GM19025 (cell line): ENCODE measurements around the gene ACKR3.

ENCODE experiments used
- ATAC-seq: cut with Tn5 transposase; IDR thresholded peaks from one replicate; pipeline ENCODE4 v1.9.1; 2021; ENCODE audit warnings: mild to moderate bottlenecking, low read depth, moderate library complexity; ENCODE audit not compliant: unreplicated experiment

ACKR3 gene

DNA sequence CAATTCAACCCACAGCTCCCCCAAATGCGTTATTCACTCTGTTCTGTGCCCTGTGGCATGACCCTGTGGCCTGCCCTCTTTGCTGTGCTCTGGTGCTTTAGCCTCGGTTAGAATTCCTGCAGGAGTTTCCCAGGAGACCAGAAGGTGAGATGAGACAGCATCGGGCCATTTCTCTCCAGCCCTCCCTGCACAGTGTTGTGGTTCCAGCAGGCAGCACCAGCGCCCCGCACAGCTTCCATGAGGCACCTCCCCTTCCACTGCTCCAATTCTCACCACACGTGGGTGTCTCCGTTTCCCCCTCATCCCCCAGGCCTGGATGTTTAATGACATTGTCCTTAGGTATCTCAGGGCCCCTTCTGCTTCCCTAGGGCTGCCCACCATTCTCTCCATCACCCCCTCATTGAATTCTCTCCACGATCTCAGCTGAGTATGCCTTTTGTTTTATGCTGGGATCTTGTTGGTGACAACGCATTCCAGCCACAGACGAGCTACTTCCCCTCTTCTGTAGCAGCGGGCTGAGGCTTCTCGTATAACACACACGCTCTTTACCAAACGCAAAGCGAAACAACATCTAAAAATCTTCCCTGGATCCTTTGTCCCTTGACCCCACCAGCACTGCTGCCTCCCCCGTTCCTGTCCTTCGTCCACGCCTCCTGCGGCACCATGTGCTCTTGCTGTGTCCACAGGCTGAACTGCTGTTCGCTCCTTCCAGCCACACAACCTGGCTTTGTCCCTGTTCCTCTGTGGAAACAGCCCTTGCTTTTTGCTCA is 35.1 kb downstream of the ACKR3 start:
- no peak for ATAC-seq

DNA sequence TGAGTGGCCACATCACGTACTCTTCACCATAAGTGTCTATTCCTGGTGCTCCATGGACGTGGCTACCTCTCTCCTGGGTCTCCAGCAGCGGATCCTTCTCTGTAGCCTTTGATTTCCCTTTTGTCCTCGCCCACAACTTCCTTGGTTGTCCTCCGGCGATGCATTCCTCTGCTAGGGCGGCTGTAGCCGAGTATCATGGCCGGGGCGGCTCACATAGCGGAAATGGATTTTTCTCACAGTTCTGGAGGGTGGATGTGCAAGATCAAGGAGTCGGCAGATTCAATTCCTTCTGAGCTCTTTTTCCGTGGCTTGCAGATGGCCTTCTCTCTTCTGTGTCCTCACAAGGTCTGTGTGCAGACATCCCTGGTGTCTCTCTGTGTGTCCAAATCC is 35.7 kb downstream of the ACKR3 start:
- ATAC-seq, result no peak

DNA sequence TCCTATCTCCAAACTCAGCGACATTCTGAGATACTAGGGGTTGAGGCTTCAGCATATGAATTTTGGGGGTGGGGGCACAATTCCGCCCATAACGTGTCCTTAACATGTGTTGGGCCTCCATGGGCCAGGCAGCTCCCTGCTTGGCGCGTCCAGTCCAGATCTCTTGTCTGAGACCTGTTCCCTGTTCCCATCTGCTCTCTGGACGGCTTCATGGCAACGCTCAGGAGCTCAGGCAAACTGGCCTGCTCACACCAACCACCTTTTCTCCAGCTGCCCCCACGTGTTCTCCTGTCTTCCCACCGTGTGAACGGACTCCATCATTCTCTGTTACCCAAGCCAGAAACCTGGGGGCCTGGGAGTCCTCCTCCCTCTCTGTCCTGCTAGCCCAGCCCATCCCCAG is 36.4 kb downstream of the ACKR3 start:
- no peak for ATAC-seq

GRCh38 chr2:236607471-236608187 is 38.0 kb downstream of the ACKR3 start:
- ATAC-seq, result no peak

- no peak for ATAC-seq
These were observed 38.5 kb downstream of the ACKR3 start for GRCh38 chr2:236608188-236608525.

GRCh38 chr2:236608710-236609109 is 39.1 kb downstream of the ACKR3 start:
- ATAC-seq, result no peak

- ATAC-seq, result no peak
These were observed 41.6 kb downstream of the ACKR3 start for GRCh38 chr2:236610991-236611821.

DNA sequence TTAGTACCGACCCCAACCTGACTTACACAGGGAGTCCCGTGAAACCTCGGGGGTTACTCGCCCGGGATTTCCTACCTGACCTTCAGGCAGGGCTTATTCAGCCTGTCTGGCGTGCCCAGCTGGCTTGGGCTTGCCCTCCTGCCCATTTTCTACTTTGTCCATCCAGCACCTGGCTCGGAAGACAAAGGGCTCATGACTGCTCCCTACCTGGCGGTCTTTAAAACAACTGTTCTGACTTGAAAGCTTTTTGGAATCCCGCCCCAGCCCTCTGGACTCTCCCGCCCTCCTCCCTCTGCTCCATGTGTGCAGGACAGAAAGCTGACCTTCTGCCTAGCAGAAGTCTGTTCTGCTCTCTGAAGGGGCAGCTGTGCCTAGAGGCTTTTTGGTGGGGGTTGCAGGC is 43.1 kb downstream of the ACKR3 start:
- no peak for ATAC-seq

- ATAC-seq, result no peak
These were observed 44.0 kb downstream of the ACKR3 start for GRCh38 chr2:236613612-236614011.

- ATAC-seq, result no peak
These were observed 44.9 kb downstream of the ACKR3 start for GRCh38 chr2:236614551-236614950.

GRCh38 chr2:236616031-236616430 is 46.4 kb downstream of the ACKR3 start:
- no peak for ATAC-seq

DNA sequence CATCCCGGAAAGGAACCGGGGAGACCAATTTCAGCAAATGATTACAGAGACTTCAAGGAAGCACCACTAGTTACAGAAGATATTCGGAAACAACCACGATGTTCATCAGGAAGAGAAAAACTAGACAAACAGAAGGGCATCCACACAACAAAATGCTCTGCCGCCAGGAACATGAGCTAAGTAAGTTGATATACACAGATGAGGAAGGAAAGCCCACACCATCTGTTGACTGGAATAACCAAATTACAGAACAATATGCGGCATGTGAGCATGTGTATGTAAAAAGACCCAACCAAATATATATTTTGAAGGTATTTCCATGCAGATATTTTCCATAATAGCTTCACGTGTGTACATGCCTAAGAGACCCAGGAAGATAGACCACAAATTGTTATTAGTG is 47.0 kb downstream of the ACKR3 start:
- no peak for ATAC-seq

DNA sequence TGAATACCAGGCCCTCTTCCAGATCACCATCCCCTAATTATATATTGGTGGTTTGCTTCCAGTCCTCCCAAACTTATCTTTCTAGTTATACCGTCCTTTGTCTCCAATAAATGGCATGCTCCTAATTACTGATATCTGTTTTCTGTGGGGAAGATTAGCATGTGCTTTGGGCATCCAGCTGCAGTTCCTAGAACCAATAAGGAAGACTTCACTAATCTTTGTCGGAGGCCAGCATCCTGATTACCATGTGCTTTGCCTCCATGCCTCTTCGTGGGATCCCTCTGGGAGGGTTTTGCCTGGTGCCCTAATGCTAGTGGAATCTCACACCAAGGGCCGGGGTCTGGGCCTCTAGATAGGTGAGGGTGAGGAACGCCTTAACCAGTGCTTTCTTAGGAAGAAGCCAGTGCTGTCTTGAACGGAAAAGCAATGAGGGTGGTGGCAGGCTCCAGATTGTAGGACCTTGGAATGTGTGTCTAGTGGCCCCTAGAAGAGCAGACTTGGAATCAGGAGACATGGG is 47.7 kb downstream of the ACKR3 start:
- no peak for ATAC-seq

DNA sequence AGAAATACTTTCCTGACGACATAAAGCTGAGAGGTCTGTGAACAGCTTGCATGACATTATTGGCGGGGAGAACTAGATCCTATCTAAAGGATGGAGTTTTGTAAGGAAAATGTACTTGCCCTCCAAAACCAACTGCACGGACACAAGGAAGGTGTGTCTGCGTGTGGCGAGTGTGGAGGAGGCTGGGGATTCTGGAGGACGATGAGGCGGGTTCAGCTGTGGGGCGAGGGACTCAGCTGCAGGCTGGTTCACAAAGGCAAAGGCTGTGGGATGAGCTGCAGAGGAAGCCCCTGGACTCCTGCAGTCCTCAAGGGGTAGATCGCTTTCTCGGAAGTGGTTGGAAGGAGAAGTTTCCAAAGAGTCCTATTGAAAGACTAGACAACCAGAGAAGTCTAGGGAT is 48.2 kb downstream of the ACKR3 start:
- ATAC-seq, result no peak

DNA sequence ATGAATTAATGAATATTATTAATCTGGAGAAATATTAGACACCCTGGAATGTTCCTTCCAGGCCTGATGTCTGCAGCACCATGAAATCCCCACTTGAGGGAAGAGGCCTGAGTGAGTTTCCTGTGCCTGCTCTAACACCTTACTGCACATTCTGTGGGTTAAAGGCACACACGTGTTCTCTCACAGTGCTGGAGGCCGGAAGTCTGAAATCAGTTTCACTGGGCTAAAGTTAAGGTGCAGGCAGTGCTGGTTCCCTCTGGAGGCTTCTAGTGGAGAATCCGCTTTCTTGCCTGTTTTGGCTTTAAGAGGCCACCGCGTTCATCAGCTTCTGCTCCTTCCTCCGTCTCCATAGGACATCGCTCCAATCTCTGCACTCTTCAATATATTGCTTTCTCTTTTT is 48.7 kb downstream of the ACKR3 start:
- ATAC-seq, result no peak

- ATAC-seq, result no peak
These were observed 50.4 kb downstream of the ACKR3 start for GRCh38 chr2:236619910-236620612.

GRCh38 chr2:236621786-236622185 is 52.2 kb downstream of the ACKR3 start:
- no peak for ATAC-seq

GRCh38 chr2:236622201-236622600 is 52.6 kb downstream of the ACKR3 start:
- ATAC-seq, result no peak

- ATAC-seq, result no peak
These were observed 53.0 kb downstream of the ACKR3 start for GRCh38 chr2:236622660-236623059.

GRCh38 chr2:236623816-236624215 is 54.2 kb downstream of the ACKR3 start:
- ATAC-seq, result no peak
